Measurements from ENCODE around the gene VPS13C. TPM values are rescaled to one million over a fixed set of nuclear protein-coding genes. Genes with fewer than 3 reads are reported as not detected.

The VPS13C gene
- total RNA-seq, 1 donor from 2014 or later = 51.6 TPM

GRCh38 chr15:61951949-61952348 lies 108.3 kb downstream of the VPS13C start:
- Histone ChIP-seq H3K9ac (no peak overlapping the region), H3F3A (ENCODE audit: low read depth) (no peaks in the 10 kb centered on the region), H3K4me2 (no peak overlapping the region), H3K4me1 (no peaks in the 10 kb centered on the region), H3K4me3 (no peak overlapping the region), H2AFZ (replicated peaks) (no peak overlapping the region), H3K79me2 (ENCODE audit: low read depth) (no peaks in the 10 kb centered on the region), H3K9me3 (ENCODE audit: low read depth) (no peaks in the 10 kb centered on the region), H3K27ac (no peak overlapping the region), H3K36me3 (no peaks in the 10 kb centered on the region), H4K20me1 (ENCODE audit: low read depth) (no peaks in the 10 kb centered on the region), H3K27me3 (no peaks in the 10 kb centered on the region)
- peaks cover 2% of the 10 kb centered on the region for H3K27me3 Mint-ChIP-seq (ENCODE audit: insufficient read depth, low read depth)
- no peak overlapping the region for H3K4me3 Mint-ChIP-seq
- DNase-seq (ENCODE audit: low spot score) = no peak
- H3K9me3 Mint-ChIP-seq = no peaks in the 10 kb centered on the region
- H3K27ac Mint-ChIP-seq = no peak overlapping the region
- TF ChIP-seq CTCF (IDR thresholded peaks at IDR 0.05) = no peak
- no peak for TF ChIP-seq EZH2 (IDR thresholded peaks at IDR 0.05)
- no peak for TF ChIP-seq EZH2phosphoT487 (IDR thresholded peaks at IDR 0.05)
- peaks cover 8% of the 10 kb centered on the region for H3K36me3 Mint-ChIP-seq
- H3K4me1 Mint-ChIP-seq = no peaks in the 10 kb centered on the region

- Mint-ChIP-seq H3K4me1 (no peaks in the 10 kb centered on the region), H3K27ac (no peak overlapping the region), H3K27me3 (ENCODE audit: insufficient read depth, low read depth) (no peaks in the 10 kb centered on the region), H3K9me3 (peaks cover 9% of the 10 kb centered on the region), H3K4me3 (no peak overlapping the region), H3K36me3 (peaks cover 29% of the 10 kb centered on the region)
- DNase-seq (ENCODE audit: low spot score) = no peak
- H3F3A ChIP-seq (ENCODE audit: low read depth) = no peaks in the 10 kb centered on the region
- H3K36me3 ChIP-seq = peaks cover 7% of the 10 kb centered on the region
- no peak overlapping the region for H3K27ac ChIP-seq
- H3K4me3 ChIP-seq = no peak overlapping the region
- H3K9me3 ChIP-seq (ENCODE audit: low read depth) = no peaks in the 10 kb centered on the region
- no peak overlapping the region for H3K4me2 ChIP-seq
- H3K9ac ChIP-seq = no peak overlapping the region
- TF ChIP-seq EZH2 (IDR thresholded peaks at IDR 0.05) (no peak), CTCF (IDR thresholded peaks at IDR 0.05) (no peak), EZH2phosphoT487 (IDR thresholded peaks at IDR 0.05) (no peak)
- H2AFZ ChIP-seq (replicated peaks) = no peak overlapping the region
- no peaks in the 10 kb centered on the region for H3K27me3 ChIP-seq
- no peaks in the 10 kb centered on the region for H3K79me2 ChIP-seq (ENCODE audit: low read depth)
- no peaks in the 10 kb centered on the region for H4K20me1 ChIP-seq (ENCODE audit: low read depth)
- H3K4me1 ChIP-seq = no peaks in the 10 kb centered on the region
Observed at GRCh38 chr15:61946778-61947177, 113.5 kb downstream of the VPS13C start.

GRCh38 chr15:61943992-61944391 lies 116.3 kb downstream of the VPS13C start:
- Mint-ChIP-seq H3K27ac (no peak overlapping the region), H3K27me3 (ENCODE audit: insufficient read depth, low read depth) (no peaks in the 10 kb centered on the region), H3K9me3 (peaks cover 9% of the 10 kb centered on the region), H3K4me1 (no peaks in the 10 kb centered on the region), H3K4me3 (no peak overlapping the region), H3K36me3 (peaks cover 29% of the 10 kb centered on the region)
- H3K4me1 ChIP-seq = no peaks in the 10 kb centered on the region
- no peaks in the 10 kb centered on the region for H3F3A ChIP-seq (ENCODE audit: low read depth)
- peaks cover 7% of the 10 kb centered on the region for H3K36me3 ChIP-seq
- H3K9ac ChIP-seq = no peak overlapping the region
- no peaks in the 10 kb centered on the region for H3K27me3 ChIP-seq
- H3K4me2 ChIP-seq = no peak overlapping the region
- H3K27ac ChIP-seq = no peak overlapping the region
- H3K4me3 ChIP-seq = no peak overlapping the region
- TF ChIP-seq EZH2 (IDR thresholded peaks at IDR 0.05) (no peak), EZH2phosphoT487 (IDR thresholded peaks at IDR 0.05) (no peak), CTCF (IDR thresholded peaks at IDR 0.05) (no peak)
- H3K9me3 ChIP-seq (ENCODE audit: low read depth) = no peaks in the 10 kb centered on the region
- H4K20me1 ChIP-seq (ENCODE audit: low read depth) = no peaks in the 10 kb centered on the region
- no peak overlapping the region for H2AFZ ChIP-seq (replicated peaks)
- no peak for DNase-seq (ENCODE audit: low spot score)
- no peaks in the 10 kb centered on the region for H3K79me2 ChIP-seq (ENCODE audit: low read depth)

Data from neural progenitor cell (in vitro differentiated cells).